Sigmoid colon (tissue), 7 donors: Measurements from ENCODE around the gene RER1. TPM values are rescaled to one million over a fixed set of nuclear protein-coding genes. Genes with fewer than 3 reads are reported as not detected.

Experiments
- DNase-seq: peaks from one replicate; pipeline ENCODE4 v3.0.0-alpha.2; 2019
- H3K27ac ChIP-seq, 4 donors: fragments of 200-600 bp; sonication (generic); one replicate each; pipeline ENCODE4 v1.5.1; 2016 to 2019; ENCODE audit warnings: mild to moderate bottlenecking in 1 of 4
- H3K27me3 ChIP-seq, 3 donors: fragments of 200-600 bp; sonication (generic); one replicate each; pipeline ENCODE4 v1.5.1; 2019; ENCODE audit warnings: mild to moderate bottlenecking in 1 of 3
- H3K36me3 ChIP-seq, 4 donors: fragments of 200-600 bp; sonication (generic); one replicate each; pipeline ENCODE4 v1.5.1; 2016 to 2019
- H3K4me1 ChIP-seq, 4 donors: fragments of 200-600 bp; sonication (generic); one replicate each; pipeline ENCODE4 v1.5.1; 2017 to 2019
- H3K4me3 ChIP-seq, 4 donors: fragments of 200-600 bp; sonication (generic); one replicate each; pipeline ENCODE4 v1.5.1; 2017 to 2019; ENCODE audit warnings: mild to moderate bottlenecking in 2 of 4, moderate library complexity in 1 of 4
- H3K9me3 ChIP-seq, 4 donors: fragments of 200-600 bp in 3 of 4; sonication (generic) in 3 of 4; one replicate each; pipeline versions ENCODE4 v1.5.1 to v1.6.1; 2013 to 2019
- CTCF ChIP-seq, 4 experiments: fragments of 450-650 bp in 3 of 4; fragments of 200-600 bp in 1 of 4; IDR thresholded peaks; one replicate each; pipeline ENCODE4 v1.5.1; 2016 to 2019; ENCODE audit warnings: antibody characterized with exemption in 4 of 4, mild to moderate bottlenecking in 3 of 4, moderate library complexity in 2 of 4
- EP300 ChIP-seq, 4 donors: sonication (generic); formaldehyde crosslinking; IDR thresholded peaks; one replicate each; pipeline ENCODE4 v1.6.1; 2017; ENCODE audit warnings: antibody characterized with exemption in 4 of 4
- POLR2A ChIP-seq, 2 donors: fragments of 450-650 bp; IDR thresholded peaks; one replicate each; pipeline ENCODE4 v1.6.1; 2016; ENCODE audit warnings: antibody characterized with exemption in 2 of 2, mild to moderate bottlenecking in 2 of 2, moderate library complexity in 2 of 2
- POLR2AphosphoS5 ChIP-seq, 4 donors: sonication (generic); formaldehyde crosslinking; IDR thresholded peaks; one replicate each; pipeline ENCODE4 v1.6.1; 2017; ENCODE audit warnings: antibody characterized with exemption in 4 of 4
- WGBS, 2 donors: extraction: QIAGEN DNeasy Blood & Tissue Kit; methylation state at CpG; one replicate each; pipeline ENCODE4 v1.1.7; 2013; 5-methylcytosine and 5-hydroxymethylcytosine counted together
- intact Hi-C: fragments of 100-400 bp; cut with DNase I; formaldehyde crosslinking; loops from one replicate; pipeline ENCODE4 v1.15.1; 2023
- polyA plus RNA-seq, 3 donors: library from polyadenylated mRNA; stranded (reverse); fragments of 200-250 nt; gene quantifications; one replicate each; pipeline ENCODE4 v1.2.3, GENCODE V29; 2013
- total RNA-seq, 4 donors: library from RNA; depleted of rRNA; stranded (reverse); fragments of >200 nt; gene quantifications; one replicate each; pipeline ENCODE4 v1.1.0, GENCODE V29; 2016
- donor health status: healthy with polysubstance abuse.
- donor health status: Bipolar disorder and iron deficiency.
- donor health status: healthy.

RER1 gene
- total and polyA plus RNA-seq, 7 donors, result 40.8 to 113 (median 51.7) TPM

GRCh38 chr1:2347896-2348295 lies 43.7 kb upstream of the RER1 start:
- DNase-seq, result peak; percentile 55
- no peaks in the 10 kb centered on the region for H3K36me3 ChIP-seq
- no peak overlapping the region for H3K27ac ChIP-seq
- intact Hi-C loops, result no loop called here
- TF ChIP-seq POLR2A (IDR thresholded peaks at IDR 0.05) (no peak), EP300 (IDR thresholded peaks at IDR 0.05) (no peak), POLR2AphosphoS5 (IDR thresholded peaks at IDR 0.05) (no peak), CTCF (IDR thresholded peaks at IDR 0.05) (no peak)
- 79 to 83% methylated on average over 23 of the region's 23 CpGs for WGBS, 2 donors
- no peaks in the 10 kb centered on the region for H3K9me3 ChIP-seq
- no peak overlapping the region for H3K4me3 ChIP-seq
- peaks cover 0 to 2% (median 0%) of the 10 kb centered on the region in 4 donors for H3K4me1 ChIP-seq
- no peaks in the 10 kb centered on the region for H3K27me3 ChIP-seq

DNA sequence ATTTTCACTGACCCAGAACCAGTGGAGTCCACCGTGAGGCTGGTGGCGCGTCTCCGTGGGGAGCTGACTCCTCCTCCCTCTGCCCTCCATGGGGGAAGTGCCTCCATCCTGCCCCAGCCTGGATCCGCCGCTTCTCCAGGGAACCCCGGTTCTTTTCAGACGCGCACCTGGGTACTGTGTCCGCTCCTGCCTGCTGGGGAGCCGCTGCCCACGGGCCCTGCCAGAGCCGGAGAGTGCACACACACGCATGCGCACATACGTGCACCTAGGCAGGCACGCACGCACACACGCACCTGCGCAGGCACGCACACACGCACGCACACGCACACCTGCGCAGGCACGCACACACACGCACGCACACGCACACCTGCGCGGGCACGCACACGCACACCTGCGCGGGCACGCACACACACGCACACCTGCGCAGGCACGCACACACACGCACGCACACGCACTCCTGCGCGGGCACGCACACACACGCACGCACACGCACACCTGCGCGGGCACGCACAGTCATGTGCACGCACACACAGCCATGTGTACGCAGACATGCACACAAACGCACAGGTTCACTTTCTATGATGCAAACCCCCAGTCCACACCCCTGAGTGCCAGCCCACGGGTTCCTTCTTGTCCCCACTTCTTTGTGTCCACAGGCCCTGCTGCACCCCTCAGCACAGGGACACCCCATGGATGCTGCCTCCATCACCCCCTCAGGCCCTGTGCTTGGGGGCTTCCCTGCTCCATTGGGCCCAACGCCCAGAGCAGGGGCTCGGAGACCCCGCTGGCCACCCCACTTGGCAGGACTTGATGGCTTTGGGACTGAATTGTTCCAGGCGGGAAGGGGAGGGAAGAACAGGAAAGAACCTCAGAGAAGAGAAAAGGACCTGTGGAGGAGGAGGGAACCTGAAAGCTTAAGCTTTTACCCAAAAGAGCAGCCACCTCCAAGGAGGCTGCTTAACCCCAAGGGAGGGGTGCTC lies 43.0 kb upstream of the RER1 start:
- Histone ChIP-seq H3K36me3 (no peaks in the 10 kb centered on the region), H3K4me3 (no peak overlapping the region), H3K9me3 (no peaks in the 10 kb centered on the region), H3K4me1 (peaks cover 0 to 9% (median 0%) of the 10 kb centered on the region in 4 donors), H3K27me3 (no peaks in the 10 kb centered on the region), H3K27ac (no peak overlapping the region)
- DNase-seq, result peak; percentile 53
- 92 to 95% methylated on average over 59 of the region's 59 CpGs for WGBS, 2 donors
- intact Hi-C loops, result no loop called here
- TF ChIP-seq POLR2AphosphoS5 (IDR thresholded peaks at IDR 0.05) (no peak), POLR2A (IDR thresholded peaks at IDR 0.05) (no peak), EP300 (IDR thresholded peaks at IDR 0.05) (no peak), CTCF (IDR thresholded peaks at IDR 0.05) (no peak)

DNA sequence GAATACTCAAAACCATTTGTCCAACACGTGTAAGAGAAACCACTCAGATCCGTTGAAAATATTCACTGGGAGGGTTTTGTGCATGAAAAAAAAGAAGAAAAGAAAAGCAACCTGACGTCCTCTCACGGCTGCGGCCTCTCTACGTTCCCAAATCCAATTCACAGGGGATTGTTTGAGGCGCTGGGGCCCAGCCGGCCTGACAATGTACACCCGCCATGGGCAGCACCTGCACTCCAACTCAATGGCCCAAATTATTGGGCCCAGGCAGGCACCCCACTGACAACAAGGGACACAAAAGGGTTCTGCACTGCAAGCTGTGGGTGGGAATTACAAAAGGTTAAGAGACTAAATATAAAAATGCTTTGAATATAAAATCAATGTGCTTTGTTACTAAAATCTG lies 41.8 kb upstream of the RER1 start:
- Histone ChIP-seq H3K4me3 (no peak overlapping the region), H3K36me3 (no peaks in the 10 kb centered on the region), H3K9me3 (no peaks in the 10 kb centered on the region), H3K4me1 (peaks cover 0 to 13% (median 4%) of the 10 kb centered on the region in 4 donors), H3K27ac (no peak overlapping the region), H3K27me3 (no peaks in the 10 kb centered on the region)
- no peak for TF ChIP-seq POLR2AphosphoS5 (IDR thresholded peaks at IDR 0.05)
- no peak for TF ChIP-seq EP300 (IDR thresholded peaks at IDR 0.05)
- no peak for TF ChIP-seq POLR2A (IDR thresholded peaks at IDR 0.05)
- no peak for TF ChIP-seq CTCF (IDR thresholded peaks at IDR 0.05)
- intact Hi-C loops, result no loop called here
- DNase-seq, result peak; percentile 48
- 88 to 89% methylated on average over 9 of the region's 9 CpGs for WGBS, 2 donors

DNA sequence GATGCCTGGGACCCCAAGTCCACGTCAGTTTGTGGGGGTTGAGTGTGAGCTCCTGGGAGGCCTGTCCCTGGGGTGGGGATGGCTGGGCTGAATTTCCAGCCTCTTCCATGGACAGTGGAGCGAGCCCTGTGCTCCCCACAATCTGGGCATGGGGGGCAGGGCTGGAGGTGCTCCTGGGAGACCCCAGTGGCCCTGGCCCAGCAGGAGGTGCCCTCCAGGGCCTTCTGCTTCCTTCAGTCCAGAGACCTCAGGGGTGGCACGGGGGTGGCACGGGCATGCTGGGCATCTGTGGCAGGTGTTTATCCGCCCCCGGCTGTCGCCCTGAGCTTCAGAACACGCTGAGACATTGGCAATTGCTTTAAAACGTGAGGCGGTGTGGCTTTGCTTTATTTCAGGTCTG lies 41.1 kb upstream of the RER1 start:
- no peaks in the 10 kb centered on the region for H3K9me3 ChIP-seq

More for the DNA sequence above, 41.1 kb upstream of the RER1 start:
- DNase-seq, result peak; percentile 52
- no peaks in the 10 kb centered on the region for H3K27me3 ChIP-seq
- H3K36me3 ChIP-seq, result no peaks in the 10 kb centered on the region
- WGBS, 2 donors, result 85 to 90% methylated on average over 10 of the region's 10 CpGs
- H3K4me1 ChIP-seq, result peaks cover 0 to 20% (median 11%) of the 10 kb centered on the region in 4 donors
- intact Hi-C loops, result no loop called here
- no peak for TF ChIP-seq POLR2A (IDR thresholded peaks at IDR 0.05)
- TF ChIP-seq CTCF (IDR thresholded peaks at IDR 0.05), result no peak
- TF ChIP-seq POLR2AphosphoS5 (IDR thresholded peaks at IDR 0.05), result no peak
- TF ChIP-seq EP300 (IDR thresholded peaks at IDR 0.05), result no peak
- H3K4me3 ChIP-seq, result no peak overlapping the region
- H3K27ac ChIP-seq, result no peak overlapping the region
